H1 (cell line): Measurements from ENCODE around the gene PEAK1. TPM values are rescaled to one million over a fixed set of nuclear protein-coding genes. Genes with fewer than 3 reads are reported as not detected.

Experiments
- ASH2L ChIP-seq: fragments of 200-600, 300-600 bp; sonication (generic); IDR thresholded peaks from one replicate; pipeline ENCODE4 v1.7.1; 2017; ENCODE audit warnings: low read length
- BCL11A ChIP-seq, 2 experiments: IDR thresholded peaks; one replicate each; pipeline ENCODE4 v1.6.1; 2011; ENCODE audit warnings: low read depth in 2 of 2, low read length in 2 of 2, mild to moderate bottlenecking in 2 of 2
- CBX5 ChIP-seq: fragments of 300-800, 300-1000 bp; sonication (generic); IDR thresholded peaks from 2 replicates; pipeline ENCODE4 v1.7.1; 2016; ENCODE audit warnings: antibody characterized with exemption, low read length, low read depth
- CHD1 ChIP-seq: IDR thresholded peaks from 2 replicates; pipeline ENCODE4 v1.6.1; 2012; ENCODE audit warnings: low read depth, low read length, improper control_type of control experiment
- CREB1 ChIP-seq: IDR thresholded peaks from 2 replicates; pipeline ENCODE4 v1.6.1; 2012; ENCODE audit warnings: inconsistent platforms
- CTBP2 ChIP-seq: IDR thresholded peaks from 2 replicates; pipeline ENCODE4 v1.7.0; 2011; ENCODE audit warnings: borderline replicate concordance, mild to moderate bottlenecking, moderate library complexity, mixed read lengths, low read length; ENCODE audit not compliant: insufficient read depth, insufficient read length
- JUND ChIP-seq: IDR thresholded peaks from 2 replicates; pipeline ENCODE4 v1.6.1; 2011; ENCODE audit warnings: mild to moderate bottlenecking, improper control_type of control experiment, low read length
- KDM5A ChIP-seq: fragments of 200-600 bp; IDR thresholded peaks from 2 replicates; pipeline ENCODE4 v1.7.1; 2012; ENCODE audit warnings: mild to moderate bottlenecking, low read length, inconsistent platforms, mixed read lengths
- NANOG ChIP-seq: IDR thresholded peaks from 2 replicates; pipeline ENCODE4 v1.6.1; 2011; ENCODE audit warnings: low read length, low read depth, mild to moderate bottlenecking, inconsistent platforms; ENCODE audit not compliant: insufficient read depth, poor library complexity, severe bottlenecking
- RAD21 ChIP-seq, 2 experiments: IDR thresholded peaks in 1 of 2; conservative IDR thresholded peaks in 1 of 2; 2 replicates each; pipeline ENCODE4 v1.6.1; 2011; ENCODE audit warnings: low read depth in 2 of 2, low read length in 2 of 2, improper control_type of control experiment in 1 of 2, inconsistent platforms in 1 of 2, mild to moderate bottlenecking in 1 of 2, moderate library complexity in 1 of 2
- RBBP5 ChIP-seq: IDR thresholded peaks from 2 replicates; pipeline ENCODE4 v1.7.1; 2012; ENCODE audit warnings: low read depth, mild to moderate bottlenecking, inconsistent platforms, low read length, moderate library complexity, borderline replicate concordance
- RNF2 ChIP-seq: fragments of 200-900, 300-1000 bp; sonication (generic); IDR thresholded peaks from 2 replicates; pipeline ENCODE4 v1.7.1; 2016; ENCODE audit warnings: borderline replicate concordance, low read depth, mild to moderate bottlenecking, antibody characterized with exemption, low read length; ENCODE audit not compliant: poor library complexity, severe bottlenecking; ENCODE audit errors: missing control alignments
- RXRA ChIP-seq: IDR thresholded peaks from 2 replicates; pipeline ENCODE4 v1.6.1; 2011; ENCODE audit warnings: low read depth, mild to moderate bottlenecking, low read length, moderate library complexity; ENCODE audit not compliant: insufficient read depth
- SAP30 ChIP-seq: fragments of 300-600 bp; sonication (generic); IDR thresholded peaks from 2 replicates; pipeline ENCODE4 v1.7.1; 2012; ENCODE audit warnings: low read length, moderate library complexity, mild to moderate bottlenecking, inconsistent platforms; ENCODE audit not compliant: insufficient read depth, insufficient replicate concordance
- SIRT6 ChIP-seq: IDR thresholded peaks from one replicate; pipeline ENCODE4 v1.7.1; 2012; ENCODE audit warnings: low read length, inconsistent platforms
- ZNF274 ChIP-seq: IDR thresholded peaks from 2 replicates; pipeline ENCODE4 v1.7.0; 2012; ENCODE audit warnings: low read length, borderline replicate concordance; ENCODE audit errors: extremely low read depth
- polyA plus RNA-seq, 7 experiments: library from polyadenylated mRNA; depleted of rRNA in 3 of 7; stranded (reverse) in 5 of 7; unstranded in 2 of 7; fragments of >200 nt in 5 of 7; fragments of 200-250 nt in 2 of 7; gene quantifications; 1 replicate in 5 of 7; 2 replicates in 1 of 7; 4 replicates in 1 of 7; pipeline versions ENCODE4 v1.2.1 to v1.2.3, GENCODE V29; 2011 to 2013; ENCODE audit warnings: missing spikeins in 2 of 7, mixed read lengths in 2 of 7
- total RNA-seq: library from RNA; stranded (reverse); fragmentation: NEBNext Ultra II Directional; extraction: Animal tissue kit (Norgen Biotek cat#: 25700); gene quantifications from 2 replicates; pipeline ENCODE4 v1.2.1, GENCODE V29; 2021

Gene PEAK1
- total and polyA plus RNA-seq, 2 of the 8 experiments (the other 6 are each of a cell fraction or from before 2014, with no cell fraction given), result 8.8 to 44.8 TPM

DNA sequence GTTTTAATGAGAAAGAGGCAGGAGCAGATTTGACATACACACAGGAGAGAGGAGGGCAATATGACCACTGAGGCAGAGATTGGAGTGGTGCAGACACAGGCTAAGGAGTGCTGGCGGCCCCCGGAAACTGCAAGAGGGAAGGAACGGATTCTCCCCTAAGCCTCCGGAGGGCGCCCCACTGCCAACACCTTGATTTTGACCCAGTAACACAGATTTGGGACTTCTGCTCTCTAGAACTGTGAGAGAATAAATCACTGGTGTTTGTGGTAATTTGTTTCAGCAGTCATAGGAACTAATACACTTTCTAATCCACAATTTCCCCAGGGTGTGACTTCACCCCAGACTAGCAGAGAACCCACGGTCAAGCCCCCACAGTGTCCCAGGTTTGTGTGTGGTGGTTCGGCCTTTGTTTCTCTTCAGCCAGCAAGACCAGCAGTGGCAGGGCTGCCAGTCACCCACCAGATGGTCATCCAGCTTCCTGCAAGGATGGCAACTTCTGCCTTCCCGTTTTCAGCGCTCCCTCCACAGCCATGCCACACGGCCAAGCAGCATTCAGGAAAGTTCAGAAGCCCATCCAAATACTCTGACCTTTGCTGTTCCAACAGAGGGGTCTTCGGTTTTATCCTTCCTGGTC, 325.4 kb downstream of the PEAK1 start (continued):
- TF ChIP-seq NANOG (no peak), KDM5A (no peak), ASH2L (no peak), SAP30 (no peak), RXRA (no peak), BCL11A (IDR thresholded peaks at IDR 0.05; ENCODE audit: low read depth in 2 of 2, low read length in 2 of 2) (no peak), RAD21 (IDR thresholded peaks at IDR 0.05 in 1 of 2, conservative IDR thresholded peaks at IDR 0.05 in 1 of 2; ENCODE audit: low read depth in 2 of 2, low read length in 2 of 2) (peak; percentile 62 to 69), JUND (no peak), ZNF274 (no peak), CBX5 (no peak), SIRT6 (no peak), RNF2 (no peak), CREB1 (no peak), CTBP2 (no peak), RBBP5 (no peak), CHD1 (no peak)
